Measurements from ENCODE around the gene COBL.

Gene COBL

DNA sequence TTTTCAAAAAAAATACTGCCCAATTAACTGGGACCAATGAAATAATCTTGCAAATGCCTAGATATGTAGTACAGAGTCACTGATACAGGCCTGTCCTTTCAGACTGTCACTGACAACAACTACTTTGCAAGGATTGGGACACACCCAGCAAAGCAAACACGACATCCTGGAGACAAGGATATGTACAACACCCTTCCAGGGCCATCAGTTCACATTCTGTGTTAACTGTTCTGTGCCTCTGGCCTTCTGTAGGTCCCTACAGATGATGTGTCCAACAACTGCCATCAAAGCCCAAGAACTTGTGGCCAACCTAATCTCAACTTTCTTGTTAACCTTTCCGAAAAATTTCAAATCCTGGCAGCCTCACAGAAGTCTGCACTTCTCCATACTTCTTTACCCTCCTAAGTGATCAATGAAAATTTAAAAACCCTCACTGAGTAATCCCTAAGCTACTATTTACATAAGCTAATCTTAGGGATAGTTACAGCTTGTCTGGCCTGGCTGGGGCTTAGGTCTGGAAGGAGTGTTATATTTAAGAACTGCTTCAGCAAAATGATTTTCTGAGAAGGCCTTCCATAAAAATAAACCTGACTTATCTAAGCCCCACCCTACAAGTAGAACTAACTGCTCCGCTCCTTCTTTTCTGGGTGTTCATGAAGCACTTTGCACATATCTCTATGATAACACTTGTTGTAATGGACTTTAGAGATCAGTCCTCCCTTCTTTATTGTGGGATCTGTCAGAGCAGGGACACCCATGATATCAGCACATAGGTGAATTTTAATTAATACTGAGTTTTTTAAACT lies 21.0 kb downstream of the COBL start:
- Histone ChIP-seq H3K79me2 (ENCODE audit: control insufficient read depth, low read length) (no peaks in the 10 kb centered on the region), H3K4me1 (ENCODE audit: control insufficient read depth, low read length) (no peaks in the 10 kb centered on the region), H4K20me1 (ENCODE audit: control insufficient read depth, insufficient read depth, low read depth, low read length) (no peaks in the 10 kb centered on the region), H3F3A (ENCODE audit: control insufficient read depth, insufficient read depth) (no peaks in the 10 kb centered on the region), H3K9me2 (replicated peaks; ENCODE audit: control insufficient read depth, low read length) (no peaks in the 10 kb centered on the region), H3K27ac (ENCODE audit: low read depth, low read length) (no peak overlapping the region), H3K9me3 (ENCODE audit: control insufficient read depth, insufficient read depth, low read length) (no peaks in the 10 kb centered on the region), H3K36me3 (ENCODE audit: control insufficient read depth, low read length) (no peaks in the 10 kb centered on the region), H3K4me3 (ENCODE audit: low read length) (no peak overlapping the region), H3K4me2 (ENCODE audit: low read length) (no peak overlapping the region), H3K27me3 (ENCODE audit: control insufficient read depth, low read length) (no peaks in the 10 kb centered on the region)
- TF ChIP-seq, protein P1, sequence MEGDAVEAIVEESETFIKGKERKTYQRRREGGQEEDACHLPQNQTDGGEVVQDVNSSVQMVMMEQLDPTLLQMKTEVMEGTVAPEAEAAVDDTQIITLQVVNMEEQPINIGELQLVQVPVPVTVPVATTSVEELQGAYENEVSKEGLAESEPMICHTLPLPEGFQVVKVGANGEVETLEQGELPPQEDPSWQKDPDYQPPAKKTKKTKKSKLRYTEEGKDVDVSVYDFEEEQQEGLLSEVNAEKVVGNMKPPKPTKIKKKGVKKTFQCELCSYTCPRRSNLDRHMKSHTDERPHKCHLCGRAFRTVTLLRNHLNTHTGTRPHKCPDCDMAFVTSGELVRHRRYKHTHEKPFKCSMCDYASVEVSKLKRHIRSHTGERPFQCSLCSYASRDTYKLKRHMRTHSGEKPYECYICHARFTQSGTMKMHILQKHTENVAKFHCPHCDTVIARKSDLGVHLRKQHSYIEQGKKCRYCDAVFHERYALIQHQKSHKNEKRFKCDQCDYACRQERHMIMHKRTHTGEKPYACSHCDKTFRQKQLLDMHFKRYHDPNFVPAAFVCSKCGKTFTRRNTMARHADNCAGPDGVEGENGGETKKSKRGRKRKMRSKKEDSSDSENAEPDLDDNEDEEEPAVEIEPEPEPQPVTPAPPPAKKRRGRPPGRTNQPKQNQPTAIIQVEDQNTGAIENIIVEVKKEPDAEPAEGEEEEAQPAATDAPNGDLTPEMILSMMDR (IDR thresholded peaks at IDR 0.05; ENCODE audit: low read depth, low read length, poor library complexity, severe bottlenecking): no peak
- no peak for TF ChIP-seq EZH2phosphoT487 (IDR thresholded peaks at IDR 0.05; ENCODE audit: borderline replicate concordance, low read length)

- Histone ChIP-seq H3K4me3 (ENCODE audit: low read length) (no peak overlapping the region), H3K27me3 (ENCODE audit: control insufficient read depth, low read length) (no peaks in the 10 kb centered on the region), H3K4me1 (ENCODE audit: control insufficient read depth, low read length) (no peaks in the 10 kb centered on the region), H3K79me2 (ENCODE audit: control insufficient read depth, low read length) (no peaks in the 10 kb centered on the region), H3K4me2 (ENCODE audit: low read length) (no peak overlapping the region), H3K36me3 (ENCODE audit: control insufficient read depth, low read length) (no peaks in the 10 kb centered on the region), H3F3A (ENCODE audit: control insufficient read depth, insufficient read depth) (no peaks in the 10 kb centered on the region), H3K9me2 (replicated peaks; ENCODE audit: control insufficient read depth, low read length) (no peaks in the 10 kb centered on the region), H3K9me3 (ENCODE audit: control insufficient read depth, insufficient read depth, low read length) (no peaks in the 10 kb centered on the region), H4K20me1 (ENCODE audit: control insufficient read depth, insufficient read depth, low read depth, low read length) (no peaks in the 10 kb centered on the region), H3K27ac (ENCODE audit: low read depth, low read length) (no peak overlapping the region)
- TF ChIP-seq EZH2phosphoT487 (IDR thresholded peaks at IDR 0.05; ENCODE audit: borderline replicate concordance, low read length): no peak
- TF ChIP-seq, protein P1 (IDR thresholded peaks at IDR 0.05; ENCODE audit: low read depth, low read length, poor library complexity, severe bottlenecking): no peak
Measured at GRCh38 chr7:51292596-51292995, 24.0 kb downstream of the COBL start.

- no peaks in the 10 kb centered on the region for H3K4me1 ChIP-seq (ENCODE audit: control insufficient read depth, low read length)
Measured at GRCh38 chr7:51290702-51291540, 25.7 kb downstream of the COBL start.

More at GRCh38 chr7:51290702-51291540, 25.7 kb downstream of the COBL start:
- no peak overlapping the region for H3K4me2 ChIP-seq (ENCODE audit: low read length)
- no peak overlapping the region for H3K27ac ChIP-seq (ENCODE audit: low read depth, low read length)
- no peaks in the 10 kb centered on the region for H3K27me3 ChIP-seq (ENCODE audit: control insufficient read depth, low read length)
- H3K9me3 ChIP-seq (ENCODE audit: control insufficient read depth, insufficient read depth, low read length): no peaks in the 10 kb centered on the region
- H3K9me2 ChIP-seq (replicated peaks; ENCODE audit: control insufficient read depth, low read length): no peaks in the 10 kb centered on the region
- H3F3A ChIP-seq (ENCODE audit: control insufficient read depth, insufficient read depth): no peaks in the 10 kb centered on the region
- TF ChIP-seq, protein P1 (IDR thresholded peaks at IDR 0.05; ENCODE audit: low read depth, low read length, poor library complexity, severe bottlenecking): no peak
- TF ChIP-seq EZH2phosphoT487 (IDR thresholded peaks at IDR 0.05; ENCODE audit: borderline replicate concordance, low read length): no peak
- no peak overlapping the region for H3K4me3 ChIP-seq (ENCODE audit: low read length)
- no peaks in the 10 kb centered on the region for H4K20me1 ChIP-seq (ENCODE audit: control insufficient read depth, insufficient read depth, low read depth, low read length)
- H3K79me2 ChIP-seq (ENCODE audit: control insufficient read depth, low read length): no peaks in the 10 kb centered on the region
- no peaks in the 10 kb centered on the region for H3K36me3 ChIP-seq (ENCODE audit: control insufficient read depth, low read length)
